ENCODE results near the gene ATL2.
A peak's percentile ranks its signal among the peaks of the same experiment; 100 is the strongest.
"Not testable (repeated sequence)": the region's sequence is repeated elsewhere in the genome, so short reads cannot be mapped to it uniquely, and the experiment has no call there.

The ATL2 gene

DNA sequence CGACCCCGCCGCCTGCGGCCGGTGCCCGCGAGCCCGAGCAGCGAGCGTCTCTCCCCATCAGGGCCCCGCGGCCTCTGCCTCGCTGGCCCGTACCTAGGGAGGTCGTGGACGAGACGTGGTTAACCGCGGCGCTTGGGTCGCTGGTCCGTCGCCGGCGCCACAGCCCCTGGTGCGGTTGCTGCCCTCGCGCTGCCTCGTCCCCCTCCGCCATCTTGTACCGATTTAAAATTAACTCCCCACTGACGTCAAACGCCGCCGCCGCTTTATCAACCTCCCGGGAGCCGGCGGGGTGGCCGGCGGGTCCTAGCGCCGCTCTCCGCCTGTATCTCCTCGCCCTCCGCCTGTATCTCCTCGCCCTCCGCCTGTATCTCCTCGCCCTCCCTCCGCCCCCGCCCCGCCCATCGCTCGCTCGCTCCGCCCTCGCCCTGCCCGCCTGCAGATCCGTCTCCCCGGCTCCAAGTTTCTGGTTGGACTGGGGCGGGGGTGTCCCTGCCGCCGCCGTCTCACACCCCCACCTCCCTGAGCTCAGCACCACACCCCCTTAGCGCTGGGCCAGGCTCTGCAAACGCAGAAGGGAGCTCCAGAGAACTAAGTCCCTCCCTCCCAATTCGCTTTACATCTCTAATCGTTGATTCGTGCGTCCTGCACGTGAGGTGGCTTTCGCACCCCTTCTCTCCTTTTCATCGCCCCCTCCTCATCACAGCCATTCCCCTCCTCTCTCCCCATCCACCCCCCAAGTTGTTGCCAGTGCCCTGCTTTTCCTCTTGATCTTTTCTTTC, at the start of gene ATL2:
Gene ATL2 (minus strand): TSS at position 224 of the 779 bp plus-strand sequence. CDS start 13 bp downstream, at position 211.
- peak; percentile 94 for DNase-seq

DNA sequence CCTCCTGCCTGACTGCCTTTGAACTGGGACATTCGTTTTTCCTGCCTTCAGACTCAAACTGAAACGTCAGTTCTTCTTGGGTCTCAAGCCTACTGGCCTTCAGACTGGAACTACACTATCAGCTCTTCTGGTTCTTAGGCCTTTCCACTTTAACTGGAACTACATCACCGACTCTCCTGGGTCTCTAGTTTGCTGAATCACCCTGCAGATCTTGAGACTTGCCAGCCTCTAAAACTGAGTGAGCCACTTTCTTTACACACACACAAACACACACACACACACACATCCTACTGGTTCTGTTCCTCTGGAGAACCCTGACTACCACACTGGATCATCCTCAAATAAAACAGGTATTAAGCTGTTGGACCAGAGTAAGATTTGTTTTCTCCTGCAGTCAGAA, 46.7 kb upstream of the ATL2 start:
- no peak for DNase-seq

DNA sequence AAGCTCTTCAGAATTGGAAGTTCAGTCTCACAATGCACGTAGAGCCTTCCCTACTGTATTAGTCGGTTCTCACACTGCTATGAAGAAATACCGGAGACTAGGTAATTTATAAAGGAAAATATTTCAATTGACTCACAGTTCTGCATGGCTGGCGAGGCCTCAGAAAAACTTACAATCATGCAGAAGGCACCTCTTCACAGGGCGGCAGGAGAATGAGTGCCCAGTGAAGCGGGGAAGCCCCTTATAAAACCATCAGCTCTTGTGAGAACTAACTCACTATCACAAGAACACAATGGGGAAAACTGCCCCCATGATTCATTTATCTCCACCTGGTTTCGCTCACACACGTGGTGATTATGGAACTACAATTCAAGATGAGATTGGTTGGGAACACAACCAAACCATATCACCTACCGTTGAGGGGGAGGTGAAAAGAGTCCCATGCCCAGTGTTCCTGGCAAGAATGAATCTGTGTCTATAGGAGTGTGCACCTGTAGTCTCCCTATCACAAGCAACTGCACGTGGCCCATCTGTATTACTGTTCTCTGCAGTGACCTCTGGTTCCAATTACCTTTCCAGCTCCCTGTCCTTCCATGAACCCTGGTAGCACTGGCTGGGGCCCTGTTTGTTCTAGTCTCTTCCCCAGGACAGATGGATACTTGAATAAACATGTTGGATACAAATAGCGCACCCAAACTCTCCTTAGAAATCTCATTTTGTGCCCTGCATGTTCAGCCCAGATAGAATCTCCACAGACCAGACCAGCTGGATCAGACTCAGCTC, 44.4 kb upstream of the ATL2 start:
- DNase-seq = no peak

DNA sequence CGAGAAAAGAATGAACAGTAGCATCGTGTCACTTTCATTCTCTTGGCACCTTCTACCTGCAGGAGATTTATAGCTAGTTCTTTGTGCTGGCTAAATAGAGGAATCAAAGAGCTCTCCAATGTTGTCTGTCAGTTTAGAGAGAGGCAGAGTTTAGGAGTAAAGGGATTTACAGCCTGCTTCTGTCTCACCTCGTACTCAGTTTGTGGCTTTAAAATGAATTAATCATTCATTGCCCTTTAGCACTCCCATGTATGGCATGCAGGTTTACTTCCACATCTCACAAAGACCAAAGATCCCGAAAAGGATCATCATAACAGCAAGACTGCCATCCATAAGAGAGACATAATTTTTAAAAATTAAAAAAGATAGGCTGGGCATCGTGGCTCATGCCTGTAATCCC, 42.4 kb upstream of the ATL2 start:
- no peak for DNase-seq

DNA sequence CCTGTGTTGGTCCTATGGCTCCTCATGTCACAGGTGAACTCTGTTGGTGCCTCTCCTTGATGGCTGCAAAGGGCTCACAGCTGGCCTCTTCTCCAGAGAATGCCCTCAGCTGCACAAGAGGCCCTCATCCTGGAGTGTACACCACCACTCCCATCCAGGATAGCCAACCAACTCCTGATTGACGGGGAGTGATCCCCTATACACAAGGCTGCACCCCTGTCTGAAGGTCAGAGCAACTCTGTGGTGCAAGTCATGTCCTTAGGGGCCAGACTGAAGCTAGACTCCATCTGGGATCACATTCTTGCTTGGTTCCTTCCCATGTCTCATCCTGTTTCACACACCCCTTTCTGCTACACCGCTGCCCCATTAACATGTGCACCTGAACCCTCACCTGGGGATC, 41.7 kb upstream of the ATL2 start:
- no peak for DNase-seq

DNA sequence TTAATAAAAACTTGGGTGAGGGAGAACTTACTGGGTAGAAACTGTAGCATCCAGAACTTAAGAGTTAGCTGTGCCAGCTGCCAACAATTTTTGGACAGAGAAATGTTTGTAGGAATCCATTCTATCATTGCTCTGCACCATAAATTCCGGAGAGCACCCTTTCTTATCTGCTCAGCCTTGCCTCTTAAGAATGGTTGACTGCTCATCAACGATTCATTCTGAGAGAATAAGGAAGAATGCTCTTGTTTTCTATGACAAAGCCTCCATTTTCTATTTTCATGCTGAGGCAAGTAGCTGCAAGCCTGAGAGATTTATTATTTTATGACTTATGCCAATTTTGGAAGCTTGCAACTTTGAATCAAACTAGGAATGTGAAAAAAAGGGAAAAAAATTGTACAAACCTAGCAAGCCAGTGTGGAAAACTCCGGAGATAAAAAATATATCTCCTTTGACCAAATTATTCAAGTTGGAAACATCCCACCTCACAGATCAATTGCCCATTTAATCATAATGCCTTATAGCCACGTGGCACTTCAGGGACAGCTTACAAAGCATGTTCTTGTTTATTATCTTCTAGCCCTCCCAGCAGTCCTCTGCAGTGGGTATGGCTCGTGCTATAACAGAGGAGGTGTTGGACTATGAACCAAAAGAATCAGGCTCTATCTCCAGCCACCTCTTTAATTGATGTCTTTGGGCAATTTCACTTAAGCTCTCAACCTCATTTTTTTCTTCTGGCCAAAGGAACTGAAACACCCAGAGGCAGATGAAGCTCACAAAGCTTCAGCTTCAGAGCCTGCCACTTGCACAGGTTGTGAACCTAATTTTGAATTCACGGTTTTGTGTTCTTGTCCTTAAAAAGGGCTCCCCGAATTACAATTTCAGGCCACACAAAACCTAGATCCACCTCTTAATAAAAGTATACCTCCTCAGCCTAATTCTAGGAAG, 40.9 kb upstream of the ATL2 start:
- no peak for DNase-seq

DNA sequence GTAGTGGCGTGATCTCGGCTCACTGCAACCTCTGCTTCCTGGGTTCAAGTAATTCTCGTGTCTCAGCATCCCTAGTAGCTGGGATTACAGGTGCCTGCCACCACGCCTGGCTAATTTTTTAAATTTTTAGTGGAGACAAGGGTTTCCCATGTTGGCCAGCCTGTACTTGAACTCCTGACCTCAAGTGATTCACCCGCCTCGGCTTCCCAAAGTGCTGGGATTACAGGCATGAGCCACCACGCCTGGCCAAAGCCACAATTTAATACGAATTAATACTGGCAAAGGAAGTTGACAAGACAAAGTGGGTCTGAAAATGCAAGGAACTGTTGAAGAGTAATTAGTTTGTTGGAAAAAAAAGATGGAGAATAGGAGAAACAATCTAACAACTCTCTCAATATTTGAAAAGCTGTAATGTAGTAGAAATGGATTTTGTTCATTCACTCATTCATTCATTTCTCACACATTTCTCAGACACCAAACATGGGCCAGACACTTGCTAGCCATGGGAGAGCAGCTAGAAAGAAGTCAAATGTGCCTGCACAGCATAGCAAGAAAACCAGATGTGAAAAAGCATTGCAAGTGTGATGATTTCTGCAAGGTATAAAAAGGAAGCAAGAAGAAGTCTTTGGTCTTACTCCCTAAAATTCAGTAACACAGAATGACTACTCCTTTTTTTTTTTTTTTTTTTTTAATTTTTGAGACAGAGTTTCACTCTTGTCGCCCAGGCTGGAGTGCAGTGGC, 39.4 kb upstream of the ATL2 start:
- DNase-seq = no peak

DNA sequence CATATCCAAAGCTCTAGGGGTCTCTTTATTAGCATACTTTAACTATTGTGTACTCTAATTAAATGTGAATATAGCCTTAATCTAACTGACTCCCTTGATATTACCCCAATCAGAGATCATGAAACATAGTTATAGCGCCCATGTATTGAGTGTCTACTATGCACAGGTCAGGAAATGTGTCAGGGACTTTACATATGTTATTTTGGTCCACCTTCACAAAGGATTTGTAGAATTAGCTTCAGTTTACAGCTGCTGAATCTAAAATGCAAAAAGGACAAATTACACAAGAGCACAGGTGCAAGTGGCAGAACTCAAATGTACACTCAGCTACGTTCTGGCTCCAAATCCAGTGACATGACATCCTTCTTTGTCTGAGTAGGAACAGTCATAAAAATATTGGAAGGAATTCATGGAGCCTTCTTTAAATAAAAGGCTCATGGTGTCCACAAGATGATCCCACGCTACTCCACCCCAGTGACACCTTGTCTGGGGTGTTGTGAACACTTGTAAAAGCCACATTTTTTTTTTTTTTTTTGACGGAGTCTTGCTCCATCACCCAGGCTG, 38.7 kb upstream of the ATL2 start:
- DNase-seq = no peak

DNA sequence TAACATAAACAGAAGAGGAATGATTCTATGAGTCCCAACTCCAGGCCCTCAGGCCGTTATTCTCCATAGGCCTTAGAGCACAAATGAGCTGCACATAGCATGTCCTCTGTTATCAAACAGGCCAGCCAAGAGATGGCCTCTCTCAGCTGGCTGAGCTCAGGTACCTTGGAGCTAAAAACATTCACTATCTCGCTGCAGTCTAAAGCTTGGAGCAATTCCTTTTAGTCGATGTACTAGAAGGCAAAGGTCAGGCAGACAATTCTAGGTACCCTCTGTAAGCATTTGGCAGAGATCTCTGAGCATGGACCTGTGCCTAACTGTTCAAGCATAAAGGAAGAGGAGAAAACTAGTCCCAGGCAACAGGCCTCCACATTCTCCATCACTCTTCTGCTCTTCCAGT, 38.0 kb upstream of the ATL2 start:
- DNase-seq = no peak

DNA sequence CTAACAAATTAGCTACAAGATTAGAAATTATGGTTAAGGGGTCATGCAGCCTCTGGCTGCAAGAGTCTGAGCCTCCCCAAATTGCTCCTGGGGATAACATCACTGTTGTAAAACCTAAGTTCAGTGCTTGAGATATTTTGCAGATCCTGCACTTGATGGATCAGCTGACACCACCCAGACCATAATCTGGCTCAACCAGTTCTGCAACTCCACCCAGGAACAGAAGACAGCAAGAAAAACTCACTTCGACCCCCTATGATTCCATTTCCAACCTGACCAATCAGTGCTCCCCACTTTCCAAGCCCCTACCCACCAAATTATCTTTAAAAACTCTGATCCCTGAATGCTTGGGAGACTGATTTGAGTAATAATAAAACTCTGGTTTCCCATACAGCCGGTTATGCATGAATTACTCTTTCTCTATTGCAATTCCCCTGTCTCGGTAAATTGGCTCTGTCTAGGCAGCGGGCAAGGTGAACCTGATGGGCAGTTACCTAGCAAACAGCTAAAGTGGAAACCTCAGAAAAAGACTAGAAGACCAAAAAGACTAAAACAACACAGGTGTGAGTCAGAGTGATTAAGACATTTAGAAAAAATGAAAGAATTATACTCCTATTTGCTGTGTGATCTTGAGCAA, 35.3 kb upstream of the ATL2 start:
- DNase-seq = not testable (repeated sequence)

DNA sequence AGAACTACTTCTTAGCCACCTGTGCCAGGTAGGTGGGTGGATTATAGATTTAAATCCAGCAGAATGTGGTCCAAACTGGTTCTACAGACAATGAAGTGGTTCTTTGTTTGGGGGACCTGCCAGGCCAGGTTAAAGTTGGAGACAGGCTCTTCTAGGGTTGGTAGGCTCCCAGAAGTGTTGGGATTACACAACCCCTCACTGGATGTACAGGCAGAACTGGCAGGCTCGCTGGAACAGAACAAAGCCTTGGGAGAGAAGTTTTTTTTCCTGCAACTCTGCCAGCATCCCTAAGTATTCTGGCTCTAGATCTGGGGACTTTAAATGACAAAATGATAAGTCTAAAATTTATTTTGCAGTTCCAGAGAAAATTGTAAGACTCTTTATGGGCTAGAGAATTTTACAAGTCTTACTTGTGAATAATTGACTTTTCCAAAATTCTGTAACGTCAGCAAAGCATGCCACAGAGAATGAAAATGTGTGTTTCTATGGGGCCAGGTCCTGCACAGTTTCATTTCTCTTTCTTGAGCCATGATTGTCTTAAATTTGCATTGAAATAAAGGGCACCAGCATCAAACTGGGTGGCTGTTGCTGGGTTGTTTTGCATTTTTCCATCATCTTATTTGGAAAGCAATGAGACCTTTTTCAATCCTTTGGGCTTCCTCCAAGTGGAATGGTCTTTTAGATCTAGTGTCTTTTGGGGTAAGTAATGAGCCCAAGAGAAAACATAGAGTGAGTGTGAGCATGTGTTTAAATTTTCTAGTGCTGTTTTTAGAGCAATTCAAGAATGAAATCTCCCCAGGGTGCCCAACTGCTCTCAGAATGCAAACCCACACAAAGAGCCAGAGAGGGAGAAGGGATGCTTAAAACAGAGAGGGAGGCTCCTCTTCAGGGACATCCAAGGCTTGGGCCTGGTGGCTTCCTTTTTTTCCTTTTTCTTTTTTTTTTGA, 32.4 kb upstream of the ATL2 start:
- no peak for DNase-seq

DNA sequence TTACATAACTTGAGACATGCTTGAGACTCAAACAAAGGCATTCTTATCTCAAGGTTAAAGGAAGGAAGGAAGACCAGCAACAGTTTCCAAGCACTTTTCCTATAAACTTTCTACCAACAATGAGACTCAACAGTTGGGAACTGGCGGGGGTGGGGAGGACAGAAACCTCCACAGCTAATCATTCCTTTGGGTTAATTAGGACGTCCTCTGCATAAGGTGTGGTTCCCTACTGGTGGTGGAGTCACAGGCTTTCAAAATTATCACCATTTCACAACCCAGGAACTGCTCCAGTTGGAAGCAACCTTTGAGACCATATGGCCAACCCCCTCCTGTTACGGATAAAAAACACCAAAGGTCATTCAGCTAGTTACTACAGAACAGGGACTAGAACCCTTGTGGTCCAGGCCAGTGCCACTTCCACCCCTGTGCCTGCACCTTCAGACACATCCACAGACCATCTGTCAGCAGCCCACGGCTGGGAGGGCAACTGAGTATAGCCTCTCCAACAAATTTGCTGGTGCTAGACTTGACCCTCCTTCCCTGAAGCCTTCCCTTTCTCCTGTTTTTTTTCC, 30.1 kb upstream of the ATL2 start:
- DNase-seq = no peak

DNA sequence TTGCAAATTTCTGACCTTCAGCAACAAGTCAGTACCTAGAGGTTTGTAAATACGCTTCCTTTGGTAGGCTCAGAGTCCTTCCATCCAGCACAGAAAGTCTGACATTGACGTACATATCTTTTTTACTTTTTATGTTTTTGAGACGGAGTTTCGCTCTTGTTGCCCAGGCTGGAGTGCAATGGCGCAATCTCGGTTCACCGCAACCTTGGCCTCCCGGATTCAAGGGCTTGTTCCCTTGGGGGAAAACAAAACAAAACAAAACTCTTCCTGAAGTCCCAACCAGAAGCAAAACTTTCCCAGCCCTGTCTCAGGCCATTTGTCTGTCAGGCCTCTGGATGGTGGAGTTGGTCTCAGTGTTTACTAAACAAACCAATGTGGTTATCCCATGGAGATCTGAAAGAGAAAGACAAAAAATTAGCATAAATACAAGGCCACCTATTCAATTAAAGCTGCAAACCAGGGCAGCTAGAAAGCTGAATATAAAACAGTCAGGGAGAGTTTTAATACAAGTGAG, 29.6 kb upstream of the ATL2 start:
- no peak for DNase-seq

DNA sequence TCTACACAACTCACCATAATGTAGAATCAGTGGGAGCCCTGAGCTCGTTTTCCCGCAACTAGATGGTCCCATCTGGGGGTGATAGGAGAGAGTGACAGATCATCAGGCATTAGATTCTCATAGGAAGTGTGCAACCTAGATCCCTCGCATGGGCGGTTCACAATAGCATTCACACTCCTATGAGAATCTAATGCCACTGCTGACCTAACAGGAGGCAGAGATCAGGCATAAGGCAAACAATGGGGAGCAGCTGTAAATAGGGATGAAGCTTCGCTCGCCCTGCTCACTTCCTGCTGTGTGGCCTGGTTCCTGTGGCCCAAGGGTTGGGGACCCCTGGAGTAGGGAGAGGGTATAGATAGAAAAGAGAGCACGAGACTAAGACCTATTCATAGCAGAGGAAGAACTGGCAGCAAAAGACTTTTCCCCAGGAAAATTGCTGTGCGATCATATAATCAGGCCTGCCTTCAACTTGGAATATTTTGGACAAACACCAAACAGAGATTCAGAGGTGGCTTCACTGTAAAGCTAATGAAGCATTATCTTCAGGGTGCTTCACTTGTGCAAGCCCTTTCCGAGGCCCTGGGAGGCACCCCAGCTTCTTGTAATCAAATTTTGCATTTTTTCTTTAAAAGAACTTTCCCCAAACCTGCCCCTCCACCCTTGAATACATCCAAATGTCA, 29.0 kb upstream of the ATL2 start:
- no peak for DNase-seq

DNA sequence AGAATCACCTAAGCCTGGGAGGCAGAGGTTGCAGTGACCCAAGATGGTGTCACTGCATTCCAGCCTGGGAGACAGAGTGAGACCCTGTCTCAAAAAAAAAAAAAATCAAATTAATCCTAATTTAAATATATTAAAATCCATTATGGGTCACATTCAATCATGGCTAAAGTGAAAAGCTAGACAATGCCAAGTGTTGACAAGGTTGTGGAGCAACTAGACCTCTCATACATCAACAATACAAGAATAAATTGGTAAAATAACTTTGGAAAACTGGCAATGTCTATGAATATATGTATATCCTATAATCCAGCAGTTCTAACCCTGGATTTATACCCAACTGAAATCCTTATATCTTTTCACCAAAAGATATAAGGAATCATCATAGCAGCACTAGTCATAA, 23.4 kb upstream of the ATL2 start:
- no peak for DNase-seq

DNA sequence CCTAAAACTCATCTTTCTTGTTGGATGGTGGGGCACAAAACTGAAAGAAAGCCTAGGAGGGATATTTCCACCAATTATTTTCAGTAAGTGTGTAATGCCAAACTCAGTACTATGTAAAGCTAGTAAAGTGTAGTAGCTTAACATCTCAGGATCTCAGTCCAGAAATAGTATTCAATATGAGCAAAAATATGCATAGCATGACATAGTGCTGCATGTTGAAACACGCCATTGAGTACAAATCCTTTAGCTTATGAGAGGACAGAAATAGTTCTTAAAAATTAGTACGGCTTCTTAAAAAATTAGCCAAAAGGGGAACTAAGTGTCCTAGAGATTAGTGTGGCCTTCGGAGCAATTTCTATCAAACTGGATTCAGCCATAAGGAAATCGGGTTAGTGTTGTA, 21.7 kb upstream of the ATL2 start:
- DNase-seq = no peak

DNA sequence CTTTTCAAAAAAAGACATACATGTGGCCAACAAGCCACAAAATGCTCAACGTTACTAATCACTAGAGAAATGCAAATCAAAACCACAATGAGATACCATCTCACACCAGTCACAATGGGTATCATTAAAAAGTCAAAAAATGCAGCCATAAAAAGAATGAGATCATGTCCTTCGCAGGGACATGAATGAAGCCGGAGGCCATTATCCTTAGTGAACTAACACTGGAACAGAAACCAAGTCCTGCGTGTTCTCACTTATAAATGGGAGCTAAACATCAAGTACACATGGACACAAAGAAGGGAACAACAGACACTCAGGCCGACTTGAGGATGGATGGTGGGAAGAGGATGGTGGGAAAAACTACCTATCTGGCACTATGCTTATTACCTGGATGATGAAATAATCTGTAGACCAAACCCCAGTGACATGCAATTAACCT, 17.8 kb upstream of the ATL2 start:
- no peak for DNase-seq

DNA sequence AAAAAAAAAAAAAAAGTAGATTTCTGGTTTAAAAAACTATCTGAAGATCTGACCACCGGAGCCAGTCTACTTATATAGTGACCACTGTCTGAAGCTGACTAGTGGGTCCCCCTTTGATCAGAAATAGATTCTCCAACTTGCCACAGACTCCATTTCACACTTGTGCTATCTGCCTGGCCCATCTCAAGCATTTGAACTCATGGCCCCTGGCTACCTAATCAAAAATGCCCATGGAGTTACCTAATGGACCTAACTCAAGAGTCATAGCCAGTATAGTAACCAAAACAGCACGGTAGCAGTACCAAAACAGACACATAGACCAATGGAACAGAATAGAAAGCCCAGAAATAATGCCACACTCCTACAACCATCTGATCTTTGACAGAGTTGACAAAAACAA, 17.0 kb upstream of the ATL2 start:
- DNase-seq = no peak

DNA sequence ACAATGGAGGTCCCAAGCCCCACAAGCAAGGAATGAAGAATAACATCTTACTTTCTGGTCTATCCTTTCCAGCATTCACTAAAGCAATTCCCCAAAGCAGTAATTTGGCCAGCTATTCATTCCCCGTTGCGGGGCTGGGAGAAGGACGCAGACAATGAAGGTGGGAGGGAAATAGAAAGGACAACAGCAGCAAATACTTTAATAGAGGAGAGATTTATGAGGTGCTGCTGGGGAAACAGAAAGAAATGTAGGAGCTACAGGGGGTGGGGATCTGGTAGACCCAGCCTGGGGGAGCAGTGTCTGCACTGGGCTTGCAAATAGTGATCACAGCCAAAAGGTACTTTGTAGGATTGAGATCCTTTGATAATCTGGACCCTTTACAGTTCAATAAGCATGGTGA, 13.9 kb upstream of the ATL2 start:
- no peak for DNase-seq
